Natural killer cell (primary cell): Measurements from ENCODE around the gene ZNF800. TPM values are rescaled to one million over a fixed set of nuclear protein-coding genes. Genes with fewer than 3 reads are reported as not detected.

ENCODE experiments used
- ATAC-seq, 3 donors: fragments of 150-1000 bp in 2 of 3; fragments of 200-7000 bp in 1 of 3; cut with Tn5 transposase; 1 replicate in 1 of 3; 2 replicates in 2 of 3; pipeline ENCODE4 v1.10.0; 2021; ENCODE audit warnings: mild to moderate bottlenecking in 2 of 3, moderate library complexity in 2 of 3
- DNase-seq, 2 donors: peaks; one replicate each; pipeline versions ENCODE4 v3.0.0 to v3.0.0-alpha.2; 2013 to 2021; ENCODE audit warnings: mixed read lengths in 1 of 2
- H3K27ac ChIP-seq: one replicate; pipeline ENCODE4 v1.5.1; 2013; ENCODE audit warnings: mild to moderate bottlenecking, low read length
- H3K27me3 ChIP-seq: one replicate; pipeline ENCODE4 v1.6.1; 2013; ENCODE audit warnings: low read length; ENCODE audit not compliant: control insufficient read depth, insufficient read depth
- H3K36me3 ChIP-seq: one replicate; pipeline ENCODE4 v1.6.1; 2013; ENCODE audit warnings: low read length; ENCODE audit not compliant: control insufficient read depth, insufficient read depth
- H3K4me1 ChIP-seq: one replicate; pipeline ENCODE4 v1.6.1; 2013; ENCODE audit warnings: low read length; ENCODE audit not compliant: control insufficient read depth, insufficient read depth
- H3K4me3 ChIP-seq: one replicate; pipeline ENCODE4 v1.5.1; 2013; ENCODE audit warnings: low read length
- H3K9me3 ChIP-seq: one replicate; pipeline ENCODE4 v1.6.1; 2013; ENCODE audit warnings: low read length; ENCODE audit not compliant: control insufficient read depth, insufficient read depth
- H3K27ac Mint-ChIP-seq, 2 donors: one replicate each; pipeline ENCODE4 v1.8.0; 2022; ENCODE audit warnings: mild to moderate bottlenecking in 2 of 2, mixed read lengths in 2 of 2, moderate library complexity in 1 of 2
- H3K27me3 Mint-ChIP-seq, 2 donors: one replicate each; pipeline ENCODE4 v1.8.0; 2022; ENCODE audit warnings: low read depth in 2 of 2, mixed read lengths in 2 of 2
- H3K36me3 Mint-ChIP-seq: one replicate; pipeline ENCODE4 v1.8.0; 2022; ENCODE audit warnings: mixed read lengths
- H3K4me1 Mint-ChIP-seq, 2 donors: one replicate each; pipeline ENCODE4 v1.8.0; 2022; ENCODE audit warnings: mixed read lengths in 2 of 2
- H3K4me3 Mint-ChIP-seq: one replicate; pipeline ENCODE4 v1.8.0; 2022; ENCODE audit warnings: mild to moderate bottlenecking, moderate library complexity, mixed read lengths
- H3K9me3 Mint-ChIP-seq, 2 donors: one replicate each; pipeline ENCODE4 v1.8.0; 2022; ENCODE audit warnings: mixed read lengths in 2 of 2
- CTCF ChIP-seq: fragments of 200-600 bp; IDR thresholded peaks from one replicate; pipeline ENCODE4 v1.8.0; 2022; ENCODE audit warnings: antibody characterized with exemption
- WGBS: methylation state at CpG from one replicate; pipeline ENCODE4 v1.1.7; 2013; ENCODE audit warnings: missing lambda C conversion rate; ENCODE audit not compliant: insufficient coverage; 5-methylcytosine and 5-hydroxymethylcytosine counted together
- intact Hi-C: fragments of 100-400 bp; cut with micrococcal nuclease; formaldehyde crosslinking; loops from one replicate; pipeline ENCODE4 v1.14.2; 2022
- total RNA-seq, 4 donors: library from RNA; stranded (reverse); fragments of 120-200 nt in 1 of 4; gene quantifications; one replicate each; pipeline versions ENCODE4 v1.2.3 to v1.2.4, GENCODE V29; 2013 to 2022

Gene ZNF800
- total RNA-seq, 3 donors from 2014 or later (not counting 1 experiment from before 2014, with no cell fraction given), result 93.3 to 107 (median 101) TPM

GRCh38 chr7:127390186-127390816, 2.2 kb downstream of the ZNF800 start:
- WGBS, result no CpG with 5 or more reads among the region's 2 CpGs
- H3K4me1 Mint-ChIP-seq, result peaks cover 58 to 60% of the 10 kb centered on the region in 2 donors
- no peak for TF ChIP-seq CTCF
- Histone ChIP-seq H3K27ac (no peak overlapping the region), H3K4me1 (peaks cover 19% of the 10 kb centered on the region), H3K4me3 (no peak overlapping the region), H3K36me3 (peaks cover 45% of the 10 kb centered on the region), H3K27me3 (no peaks in the 10 kb centered on the region), H3K9me3 (no peaks in the 10 kb centered on the region)
- no peaks in the 10 kb centered on the region for H3K27me3 Mint-ChIP-seq
- no peaks in the 10 kb centered on the region for H3K9me3 Mint-ChIP-seq
- H3K36me3 Mint-ChIP-seq, result peaks cover 22% of the 10 kb centered on the region
- H3K4me3 Mint-ChIP-seq, result peak overlapping the region; percentile 98
- peak overlapping the region; percentile 96 to 97 for H3K27ac Mint-ChIP-seq
- intact Hi-C loops, result loop anchor here (5.0 kb wide), 1 partner anchor 197 kb away; the partner anchor contains the start of genes ARF5 and GCC1
- no peak for ATAC-seq
- DNase-seq, result no peak

GRCh38 chr7:127389321-127389720, 3.2 kb downstream of the ZNF800 start:
- intact Hi-C loops, result no loop called here
- no peak overlapping the region for H3K4me3 ChIP-seq

GRCh38 chr7:127387974-127388373, 4.5 kb downstream of the ZNF800 start:
- 88% methylated on average over 2 of the region's 2 CpGs for WGBS
- no peaks in the 10 kb centered on the region for H3K27me3 ChIP-seq
- peaks cover 55% of the 10 kb centered on the region for H3K36me3 ChIP-seq
- H3K9me3 Mint-ChIP-seq, result no peaks in the 10 kb centered on the region
- peak overlapping the region; percentile 47 for H3K4me3 Mint-ChIP-seq
- intact Hi-C loops, result no loop called here
- DNase-seq (no peak), ATAC-seq (no peak)
- TF ChIP-seq CTCF, result no peak
- H3K4me1 Mint-ChIP-seq, result peaks cover 59 to 62% of the 10 kb centered on the region in 2 donors
- no peak overlapping the region for H3K4me3 ChIP-seq
- H3K36me3 Mint-ChIP-seq, result peaks cover 22% of the 10 kb centered on the region
- H3K9me3 ChIP-seq, result no peaks in the 10 kb centered on the region
- H3K4me1 ChIP-seq, result peaks cover 10% of the 10 kb centered on the region
- H3K27me3 Mint-ChIP-seq, result no peaks in the 10 kb centered on the region
- no peak overlapping the region for H3K27ac ChIP-seq
- H3K27ac Mint-ChIP-seq, result peak overlapping the region; percentile 60 to 96

More at GRCh38 chr7:127389321-127389720, 3.2 kb downstream of the ZNF800 start:
- Mint-ChIP-seq H3K36me3 (peaks cover 22% of the 10 kb centered on the region), H3K4me1 (peaks cover 60 to 63% of the 10 kb centered on the region in 2 donors), H3K27me3 (no peaks in the 10 kb centered on the region), H3K27ac (peak overlapping the region; percentile 60 to 96), H3K9me3 (no peaks in the 10 kb centered on the region), H3K4me3 (peak overlapping the region; percentile 98)
- DNase-seq (no peak), ATAC-seq (no peak)
- WGBS, result no CpG with 5 or more reads among the region's 1 CpG
- peaks cover 19% of the 10 kb centered on the region for H3K4me1 ChIP-seq
- no peaks in the 10 kb centered on the region for H3K9me3 ChIP-seq
- H3K27me3 ChIP-seq, result no peaks in the 10 kb centered on the region
- H3K27ac ChIP-seq, result no peak overlapping the region
- H3K36me3 ChIP-seq, result peaks cover 52% of the 10 kb centered on the region
- TF ChIP-seq CTCF, result no peak
